CD4-positive, alpha-beta T cell treated with Interferon alpha-2 for 1 hour (primary cell): ENCODE data around the gene GTSE1.

Source experiments
- DNase-seq, 2 donors: peaks; one replicate each; pipeline ENCODE4 v3.0.0-alpha.2; 2020 to 2022

GTSE1 gene

GRCh38 chr22:46354176-46354992 is 57.7 kb downstream of the GTSE1 start:
- DNase-seq: no peak

GRCh38 chr22:46354993-46355305 is 58.3 kb downstream of the GTSE1 start:
- DNase-seq: no peak

- peak; percentile 45 to 61 for DNase-seq
These were observed 58.8 kb downstream of the GTSE1 start for GRCh38 chr22:46355369-46355995.

- DNase-seq: no peak
These were observed 59.4 kb downstream of the GTSE1 start for GRCh38 chr22:46355996-46356471.

DNA sequence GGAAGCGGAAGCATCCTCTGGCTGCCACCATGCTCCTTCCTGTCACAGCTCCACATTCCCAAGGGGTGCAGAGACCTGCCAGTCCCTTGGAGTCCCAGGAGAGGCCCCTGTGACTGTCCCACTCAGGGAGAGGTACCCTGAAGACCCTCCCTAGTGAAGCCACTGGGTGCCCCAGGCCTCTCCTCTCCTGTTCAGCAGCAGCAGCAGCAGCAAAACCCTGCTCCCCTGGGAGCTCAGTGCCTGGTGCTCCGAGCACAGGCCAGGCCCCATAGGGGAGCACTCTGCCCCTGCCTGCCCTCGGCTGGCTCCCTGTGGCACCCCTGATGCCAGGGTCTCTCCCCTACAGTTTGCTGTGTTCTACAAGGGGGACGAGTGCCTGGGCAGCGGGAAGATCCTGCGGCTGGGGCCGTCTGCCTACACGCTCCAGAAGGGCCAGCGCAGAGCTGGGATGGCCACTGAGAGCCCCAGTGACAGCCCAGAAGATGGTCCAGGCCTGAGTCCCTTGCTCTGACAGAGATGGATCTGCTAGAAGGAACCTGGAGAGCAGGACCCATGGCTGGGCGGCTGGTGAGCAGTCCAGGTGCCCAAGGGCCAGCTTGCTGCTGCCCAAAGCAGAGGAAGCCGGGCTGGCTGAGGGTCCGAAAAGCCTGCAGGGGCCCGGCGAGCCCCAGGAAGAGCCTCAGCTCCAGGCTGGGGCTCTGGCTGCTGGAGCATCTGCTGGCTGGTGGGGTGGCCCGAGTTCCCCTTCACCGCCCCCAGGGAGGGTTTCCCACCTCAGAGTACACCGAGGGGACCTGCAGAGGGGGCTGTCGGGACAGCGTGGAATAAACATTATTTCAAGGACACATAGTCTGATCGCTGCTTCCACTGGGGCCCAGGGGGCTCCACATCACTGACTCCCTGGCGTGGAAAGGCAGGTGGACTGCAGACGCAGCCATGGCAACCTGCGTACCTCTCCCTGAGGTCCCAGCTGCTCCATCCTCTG is 60.1 kb downstream of the GTSE1 start:
- no peak for DNase-seq

DNA sequence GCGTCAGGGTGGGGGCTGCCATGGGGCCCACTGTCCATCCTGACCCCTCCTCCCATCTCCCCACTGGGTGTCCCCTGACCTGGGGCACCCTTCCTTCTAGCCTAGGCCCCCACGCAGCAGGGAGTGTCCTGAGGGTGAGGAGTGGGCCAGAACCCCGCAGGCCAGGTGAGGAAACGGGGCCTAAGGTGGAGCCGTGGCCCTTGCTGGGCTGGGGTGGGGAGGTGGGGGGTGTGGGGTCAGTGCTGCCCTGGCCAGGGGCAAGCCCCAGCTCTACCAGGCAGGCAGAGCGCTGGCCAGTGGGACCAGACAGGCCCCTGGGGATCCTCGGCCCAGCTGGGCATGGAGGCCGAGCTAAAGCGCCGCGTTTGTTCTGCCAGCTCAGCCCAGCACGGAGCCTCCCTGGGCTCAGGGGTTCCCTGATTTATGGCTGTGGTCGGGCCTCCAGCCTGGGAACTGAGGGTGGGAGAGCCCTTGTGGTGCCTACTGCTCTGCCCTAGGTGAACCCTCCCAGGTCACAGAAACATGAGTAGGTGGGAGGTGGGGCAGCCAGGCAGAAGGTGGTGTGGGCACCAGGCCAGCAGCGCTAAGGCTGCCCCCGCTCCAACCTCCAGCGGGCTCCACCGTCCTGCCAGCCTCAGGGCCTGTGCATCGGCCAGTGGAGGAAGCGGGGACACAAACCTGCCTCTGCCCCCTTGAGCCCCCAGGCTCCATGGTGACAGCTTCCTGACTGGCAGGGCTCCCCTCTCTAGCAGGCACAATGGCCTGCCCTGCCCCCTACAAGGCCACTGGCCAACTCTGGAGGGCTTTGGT is 61.2 kb downstream of the GTSE1 start:
- DNase-seq: no peak

- no peak for DNase-seq
These were observed 62.1 kb downstream of the GTSE1 start for GRCh38 chr22:46358766-46359165.

GRCh38 chr22:46359362-46359761 is 62.7 kb downstream of the GTSE1 start:
- no peak for DNase-seq

DNA sequence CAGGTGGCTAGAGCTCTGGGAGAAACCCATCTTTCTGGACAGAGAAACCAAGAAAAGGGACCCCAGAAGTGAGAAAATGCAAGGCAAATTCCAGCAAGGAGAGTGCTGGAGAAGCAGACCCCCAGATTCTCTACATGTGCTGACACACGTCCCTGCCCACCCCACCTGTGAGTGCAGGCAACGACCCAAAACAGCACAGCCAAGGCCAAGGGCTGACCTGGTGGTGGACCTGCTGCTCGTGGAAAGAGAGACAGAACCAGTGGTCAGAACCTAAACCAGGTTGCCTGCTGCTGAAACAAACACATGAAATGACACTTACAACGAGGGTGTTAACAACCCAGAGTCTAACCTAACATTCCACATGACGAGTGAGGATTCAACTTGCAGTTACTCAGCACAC is 63.4 kb downstream of the GTSE1 start:
- no peak for DNase-seq

DNA sequence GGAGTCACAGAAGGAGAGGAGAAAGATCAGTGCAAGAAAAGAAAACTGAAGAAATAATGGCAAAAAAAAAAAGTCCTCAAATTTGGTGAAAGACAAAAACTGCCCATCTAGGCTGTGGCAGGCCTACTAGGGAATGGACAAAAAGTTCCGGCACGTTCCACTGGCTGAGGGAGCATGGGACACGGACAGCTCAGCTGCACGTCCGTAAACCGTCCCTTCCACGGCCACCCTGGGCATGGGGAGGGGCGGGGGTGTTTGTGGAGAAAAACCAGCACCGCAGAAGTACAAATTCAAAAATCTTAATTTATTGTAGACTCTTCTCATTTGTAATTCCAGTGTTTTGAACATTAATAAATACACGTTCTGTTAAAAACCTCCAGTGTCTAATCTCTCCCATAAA is 64.2 kb downstream of the GTSE1 start:
- no peak for DNase-seq

DNA sequence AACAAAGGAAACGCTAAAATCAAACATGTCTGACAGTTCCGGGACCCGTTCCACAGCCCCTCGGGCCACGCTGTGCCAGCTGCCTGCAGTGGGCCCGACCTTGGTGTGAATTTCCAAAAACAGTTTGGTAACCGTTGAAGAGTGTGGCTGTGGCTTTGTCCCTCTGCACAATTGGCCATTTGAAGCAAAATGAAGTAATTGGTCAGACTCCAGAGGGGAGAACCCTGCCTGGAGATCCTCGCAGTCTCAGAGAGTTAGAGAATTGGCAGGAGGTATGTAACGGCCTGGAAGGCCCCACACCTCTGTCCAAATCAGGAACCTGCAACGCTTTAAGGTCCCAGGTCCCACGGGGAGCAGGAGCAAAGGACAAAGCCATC is 65.1 kb downstream of the GTSE1 start:
- DNase-seq: no peak

DNA sequence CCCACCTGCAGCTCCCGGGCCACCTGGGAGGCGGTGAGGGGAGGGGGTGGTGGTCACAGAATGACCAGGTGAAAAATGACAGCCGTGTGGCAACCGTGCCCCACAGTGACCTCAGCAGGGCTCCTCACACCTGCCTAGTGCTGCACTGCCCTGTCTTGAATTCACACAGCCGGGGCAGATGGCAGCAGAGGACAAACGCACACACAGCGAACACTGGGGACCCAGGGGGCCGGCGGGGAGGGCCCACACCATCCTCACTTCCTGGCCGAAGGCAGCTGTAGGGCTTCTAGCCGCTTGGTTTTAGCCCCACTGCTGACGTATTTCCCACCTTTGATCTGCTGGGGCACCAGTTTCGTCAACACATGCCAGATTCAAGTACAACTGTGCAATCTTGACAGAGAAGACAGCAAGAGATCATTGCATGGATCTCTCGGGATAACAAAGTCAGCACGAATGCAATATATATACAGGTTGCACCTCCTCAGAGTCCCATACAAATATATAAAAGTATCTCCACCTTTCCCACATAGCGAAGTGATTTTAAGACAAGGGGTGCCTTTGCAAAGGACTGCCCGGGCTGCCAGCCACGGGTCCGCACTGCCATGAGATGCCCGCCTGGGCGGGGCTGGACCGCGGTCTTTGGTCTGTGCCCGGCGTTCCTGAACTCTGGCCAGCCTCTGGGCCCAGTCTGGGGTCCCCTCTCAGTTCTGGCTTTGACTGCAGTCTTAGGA is 65.7 kb downstream of the GTSE1 start:
- DNase-seq: no peak

DNA sequence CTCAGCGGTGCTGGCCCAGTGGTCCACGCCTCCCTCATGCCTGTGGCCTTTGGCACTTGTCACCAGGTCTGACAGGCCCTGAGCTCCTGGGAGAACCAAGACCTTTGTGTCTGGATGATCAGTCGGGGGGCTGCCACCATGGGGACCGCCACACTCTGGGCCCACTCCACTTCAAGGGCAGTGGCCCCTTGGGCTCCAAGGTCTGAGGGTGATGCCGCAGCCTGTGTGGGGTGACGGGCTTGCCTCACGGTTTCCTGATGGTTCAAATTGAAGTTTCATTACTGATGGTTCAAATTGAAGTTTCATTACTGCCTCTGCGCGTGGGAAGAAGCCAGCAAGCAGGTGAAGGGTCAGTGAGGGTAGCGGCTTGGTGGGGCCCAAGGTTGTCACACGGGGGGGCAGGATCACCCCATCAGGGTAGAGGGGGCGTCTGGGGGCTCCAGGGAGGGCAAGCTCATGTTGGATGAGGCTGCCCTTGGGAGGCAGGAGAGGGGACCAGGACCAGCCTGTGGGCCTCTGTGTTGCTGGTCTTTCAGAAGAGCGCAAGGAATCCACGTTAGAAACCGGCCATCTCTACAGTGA is 66.4 kb downstream of the GTSE1 start:
- DNase-seq: no peak

- no peak for DNase-seq
These were observed 67.1 kb downstream of the GTSE1 start for GRCh38 chr22:46363611-46364321.

DNA sequence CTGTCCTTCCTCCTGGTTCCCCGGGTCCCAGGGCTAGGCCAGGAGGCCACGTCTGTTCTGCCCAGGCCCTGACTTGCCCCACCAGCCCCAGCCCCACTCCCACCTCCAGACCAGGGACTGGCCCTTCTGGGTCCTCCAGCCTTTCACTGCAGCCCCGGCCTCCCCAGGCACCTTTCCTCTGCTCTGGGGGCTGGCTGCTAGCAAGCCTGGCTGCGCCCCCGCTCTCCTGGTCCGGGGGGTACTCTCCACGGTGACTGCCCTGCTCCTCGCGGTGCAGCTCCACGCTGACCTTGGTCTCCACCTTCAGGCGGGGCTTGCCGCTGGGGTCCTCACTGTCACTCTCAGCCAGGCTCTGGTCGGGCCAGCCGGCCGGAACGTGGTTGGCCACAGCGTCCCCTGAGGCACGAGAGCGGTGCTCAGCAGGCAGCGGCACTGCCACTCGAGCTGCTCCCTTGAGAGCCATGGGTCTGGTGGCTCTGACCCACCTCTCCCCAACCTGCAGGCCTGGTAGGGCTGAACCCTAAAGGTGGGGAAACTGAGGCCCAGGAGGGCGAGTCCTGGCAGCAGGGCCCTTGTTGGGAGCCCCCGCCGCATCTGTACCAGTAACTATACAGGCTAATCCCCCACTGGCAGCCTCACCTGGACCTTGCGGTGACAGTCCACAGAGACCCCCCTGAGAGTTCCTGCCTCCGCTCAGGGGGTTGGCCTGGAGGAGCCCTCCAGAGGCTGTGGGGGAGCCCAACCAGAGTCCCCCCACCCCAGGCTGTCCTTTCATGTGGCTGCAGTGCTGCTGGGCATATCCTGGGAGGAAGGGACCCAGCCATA is 67.9 kb downstream of the GTSE1 start:
- DNase-seq: no peak

GRCh38 chr22:46365166-46365624 is 68.5 kb downstream of the GTSE1 start:
- no peak for DNase-seq

- no peak for DNase-seq
These were observed 69.7 kb downstream of the GTSE1 start for GRCh38 chr22:46366327-46366731.

- DNase-seq: no peak
These were observed 70.4 kb downstream of the GTSE1 start for GRCh38 chr22:46366801-46367706.
